ENCODE results near the gene CT45A10. TPM values are rescaled to one million over a fixed set of nuclear protein-coding genes. Genes with fewer than 3 reads are reported as not detected.
"Not testable (repeated sequence)": the region's sequence is repeated elsewhere in the genome, so short reads cannot be mapped to it uniquely, and the experiment has no call there.

CT45A10 gene
- polyA plus RNA-seq, 1 donor (not counting 4 experiments of a cell fraction or from before 2014, with no cell fraction given): not detected

DNA sequence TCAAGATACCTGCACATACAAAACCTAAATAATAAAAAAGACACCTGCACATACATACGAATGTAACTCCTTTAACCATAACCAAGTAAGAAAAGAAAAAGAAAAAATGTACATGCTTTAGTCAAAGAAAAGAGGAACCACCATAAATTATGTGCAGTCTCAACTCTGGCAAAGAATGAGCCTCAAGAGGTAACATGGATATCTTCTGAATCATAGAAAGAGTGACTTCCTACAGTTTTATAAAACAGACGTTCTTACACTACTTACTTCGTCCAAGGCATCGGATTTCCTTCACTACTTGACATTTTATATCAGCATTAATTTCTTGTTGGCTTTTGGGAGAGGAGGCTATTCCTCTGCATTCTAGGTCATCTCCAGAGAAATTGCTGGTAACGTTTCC is 10.5 kb downstream of the CT45A10 start:
- H3K9me1 ChIP-seq (ENCODE audit: control insufficient read depth, extremely low read depth, insufficient read depth, low read length); H3K79me2 ChIP-seq (ENCODE audit: control insufficient read depth, insufficient read depth, low read length); H3K4me1 ChIP-seq (ENCODE audit: control insufficient read depth, extremely low read depth, insufficient read depth, low read length); H3K4me3 ChIP-seq (ENCODE audit: control insufficient read depth in 2 of 3, extremely low read depth in 1 of 3, insufficient read depth in 2 of 3, low read depth in 1 of 3, low read length in 3 of 3); dilution Hi-C loops (cut with MboI; ENCODE audit: extremely low pct_ligation_motif_present, low sequenced_read_pairs); DNase-seq (ENCODE audit: low read depth, low spot score); H3K27ac ChIP-seq (ENCODE audit: control insufficient read depth, insufficient read depth, low read length); H3K27me3 ChIP-seq (ENCODE audit: control insufficient read depth, extremely low read depth, insufficient read depth, low read length); H2AFZ ChIP-seq (ENCODE audit: control insufficient read depth, low read length); H4K20me1 ChIP-seq (ENCODE audit: control insufficient read depth, extremely low read depth, insufficient read depth, low read length); H3K4me2 ChIP-seq (ENCODE audit: control insufficient read depth, extremely low read depth, insufficient read depth, low read depth, low read length); FAIRE-seq; H3K9ac ChIP-seq (ENCODE audit: control insufficient read depth, extremely low read depth, insufficient read depth, low read length); H3K36me3 ChIP-seq (ENCODE audit: control insufficient read depth in 2 of 2, extremely low read depth in 1 of 2, insufficient read depth in 2 of 2, low read length in 2 of 2); H3K9me3 ChIP-seq (ENCODE audit: control insufficient read depth, low read depth, low read length): not testable (repeated sequence)

DNA sequence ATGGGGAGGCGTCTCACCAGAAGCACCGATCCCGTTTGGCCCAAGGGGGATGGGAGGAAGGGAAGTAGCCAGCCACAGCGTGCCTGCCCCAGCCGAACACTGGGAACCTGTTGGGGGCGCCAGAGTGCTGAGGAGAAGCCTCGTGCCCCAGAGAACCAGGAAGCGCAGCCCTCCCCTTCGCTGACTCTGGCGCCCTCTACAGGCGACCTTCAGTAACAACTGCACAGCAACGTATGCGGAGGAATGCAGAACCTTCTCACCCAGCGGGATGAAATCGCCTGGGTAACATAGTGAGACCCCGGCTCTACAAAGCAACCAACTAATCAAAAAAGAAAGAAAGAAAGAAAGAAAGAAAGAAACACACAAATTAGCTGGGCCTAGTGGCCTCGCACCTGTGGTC is 21.5 kb downstream of the CT45A10 start, which contains the start of gene CT45A9:
TSS of gene CT45A9 (minus strand) at position 101 of the 400 bp plus-strand sequence. CDS start 3,751 bp downstream, outside the sequence.
- H3K4me1 ChIP-seq (ENCODE audit: control insufficient read depth, extremely low read depth, insufficient read depth, low read length); H3K9ac ChIP-seq (ENCODE audit: control insufficient read depth, extremely low read depth, insufficient read depth, low read length); H3K9me1 ChIP-seq (ENCODE audit: control insufficient read depth, extremely low read depth, insufficient read depth, low read length); H3K27me3 ChIP-seq (ENCODE audit: control insufficient read depth, extremely low read depth, insufficient read depth, low read length); H4K20me1 ChIP-seq (ENCODE audit: control insufficient read depth, extremely low read depth, insufficient read depth, low read length); H2AFZ ChIP-seq (ENCODE audit: control insufficient read depth, low read length); H3K9me3 ChIP-seq (ENCODE audit: control insufficient read depth, low read depth, low read length); H3K79me2 ChIP-seq (ENCODE audit: control insufficient read depth, insufficient read depth, low read length); H3K27ac ChIP-seq (ENCODE audit: control insufficient read depth, insufficient read depth, low read length); dilution Hi-C loops (cut with MboI; ENCODE audit: extremely low pct_ligation_motif_present, low sequenced_read_pairs); FAIRE-seq; H3K4me2 ChIP-seq (ENCODE audit: control insufficient read depth, extremely low read depth, insufficient read depth, low read depth, low read length); H3K4me3 ChIP-seq (ENCODE audit: control insufficient read depth in 2 of 3, extremely low read depth in 1 of 3, insufficient read depth in 2 of 3, low read depth in 1 of 3, low read length in 3 of 3); H3K36me3 ChIP-seq (ENCODE audit: control insufficient read depth in 2 of 2, extremely low read depth in 1 of 2, insufficient read depth in 2 of 2, low read length in 2 of 2); DNase-seq (ENCODE audit: low read depth, low spot score): not testable (repeated sequence)

DNA sequence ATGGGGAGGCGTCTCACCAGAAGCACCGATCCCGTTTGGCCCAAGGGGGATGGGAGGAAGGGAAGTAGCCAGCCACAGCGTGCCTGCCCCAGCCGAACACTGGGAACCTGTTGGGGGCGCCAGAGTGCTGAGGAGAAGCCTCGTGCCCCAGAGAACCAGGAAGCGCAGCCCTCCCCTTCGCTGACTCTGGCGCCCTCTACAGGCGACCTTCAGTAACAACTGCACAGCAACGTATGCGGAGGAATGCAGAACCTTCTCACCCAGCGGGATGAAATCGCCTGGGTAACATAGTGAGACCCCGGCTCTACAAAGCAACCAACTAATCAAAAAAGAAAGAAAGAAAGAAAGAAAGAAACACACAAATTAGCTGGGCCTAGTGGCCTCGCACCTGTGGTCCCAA is 38.8 kb downstream of the CT45A10 start, which contains the start of gene CT45A8:
TSS of gene CT45A8 (minus strand) at position 101 of the 400 bp plus-strand sequence. CDS start 3,755 bp downstream, outside the sequence.
- H3K79me2 ChIP-seq (ENCODE audit: control insufficient read depth, insufficient read depth, low read length); H3K4me3 ChIP-seq (ENCODE audit: control insufficient read depth in 2 of 3, extremely low read depth in 1 of 3, insufficient read depth in 2 of 3, low read depth in 1 of 3, low read length in 3 of 3); H3K36me3 ChIP-seq (ENCODE audit: control insufficient read depth in 2 of 2, extremely low read depth in 1 of 2, insufficient read depth in 2 of 2, low read length in 2 of 2); H4K20me1 ChIP-seq (ENCODE audit: control insufficient read depth, extremely low read depth, insufficient read depth, low read length); dilution Hi-C loops (cut with MboI; ENCODE audit: extremely low pct_ligation_motif_present, low sequenced_read_pairs); H3K4me2 ChIP-seq (ENCODE audit: control insufficient read depth, extremely low read depth, insufficient read depth, low read depth, low read length); FAIRE-seq; H3K27me3 ChIP-seq (ENCODE audit: control insufficient read depth, extremely low read depth, insufficient read depth, low read length); H2AFZ ChIP-seq (ENCODE audit: control insufficient read depth, low read length); H3K4me1 ChIP-seq (ENCODE audit: control insufficient read depth, extremely low read depth, insufficient read depth, low read length); H3K9me1 ChIP-seq (ENCODE audit: control insufficient read depth, extremely low read depth, insufficient read depth, low read length); H3K9me3 ChIP-seq (ENCODE audit: control insufficient read depth, low read depth, low read length); H3K27ac ChIP-seq (ENCODE audit: control insufficient read depth, insufficient read depth, low read length); DNase-seq (ENCODE audit: low read depth, low spot score); H3K9ac ChIP-seq (ENCODE audit: control insufficient read depth, extremely low read depth, insufficient read depth, low read length): not testable (repeated sequence)

DNA sequence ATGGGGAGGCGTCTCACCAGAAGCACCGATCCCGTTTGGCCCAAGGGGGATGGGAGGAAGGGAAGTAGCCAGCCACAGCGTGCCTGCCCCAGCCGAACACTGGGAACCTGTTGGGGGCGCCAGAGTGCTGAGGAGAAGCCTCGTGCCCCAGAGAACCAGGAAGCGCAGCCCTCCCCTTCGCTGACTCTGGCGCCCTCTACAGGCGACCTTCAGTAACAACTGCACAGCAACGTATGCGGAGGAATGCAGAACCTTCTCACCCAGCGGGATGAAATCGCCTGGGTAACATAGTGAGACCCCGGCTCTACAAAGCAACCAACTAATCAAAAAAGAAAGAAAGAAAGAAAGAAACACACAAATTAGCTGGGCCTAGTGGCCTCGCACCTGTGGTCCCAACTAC is 56.1 kb downstream of the CT45A10 start, which contains the start of gene CT45A7:
TSS of gene CT45A7 (minus strand) at position 101 of the 400 bp plus-strand sequence. CDS start 3,747 bp downstream, outside the sequence.
- H3K9me3 ChIP-seq (ENCODE audit: control insufficient read depth, low read depth, low read length); H3K4me3 ChIP-seq (ENCODE audit: control insufficient read depth in 2 of 3, extremely low read depth in 1 of 3, insufficient read depth in 2 of 3, low read depth in 1 of 3, low read length in 3 of 3); H3K27me3 ChIP-seq (ENCODE audit: control insufficient read depth, extremely low read depth, insufficient read depth, low read length); H3K4me1 ChIP-seq (ENCODE audit: control insufficient read depth, extremely low read depth, insufficient read depth, low read length); FAIRE-seq; H3K79me2 ChIP-seq (ENCODE audit: control insufficient read depth, insufficient read depth, low read length); H3K9me1 ChIP-seq (ENCODE audit: control insufficient read depth, extremely low read depth, insufficient read depth, low read length); H3K27ac ChIP-seq (ENCODE audit: control insufficient read depth, insufficient read depth, low read length); H2AFZ ChIP-seq (ENCODE audit: control insufficient read depth, low read length); H3K9ac ChIP-seq (ENCODE audit: control insufficient read depth, extremely low read depth, insufficient read depth, low read length); dilution Hi-C loops (cut with MboI; ENCODE audit: extremely low pct_ligation_motif_present, low sequenced_read_pairs); H3K36me3 ChIP-seq (ENCODE audit: control insufficient read depth in 2 of 2, extremely low read depth in 1 of 2, insufficient read depth in 2 of 2, low read length in 2 of 2); H4K20me1 ChIP-seq (ENCODE audit: control insufficient read depth, extremely low read depth, insufficient read depth, low read length); DNase-seq (ENCODE audit: low read depth, low spot score); H3K4me2 ChIP-seq (ENCODE audit: control insufficient read depth, extremely low read depth, insufficient read depth, low read depth, low read length): not testable (repeated sequence)

All from keratinocyte (primary cell).